MM.1S (cell line): ENCODE data around the gene HNRNPLL.

Experiments used
- DNase-seq: peaks from one replicate; pipeline ENCODE4 v3.0.0-alpha.2; 2015
- H2AFZ ChIP-seq: fragments of 300-600 bp; sonication (generic); 2 replicates; pipeline ENCODE4 v1.6.0; 2016; ENCODE audit warnings: antibody characterized with exemption, low read length
- H3F3A ChIP-seq: fragments of 300-600 bp; sonication (generic); 2 replicates; pipeline ENCODE4 v1.6.1; 2016; ENCODE audit warnings: mild to moderate bottlenecking, antibody characterized with exemption, low read length, moderate library complexity, mixed read lengths; ENCODE audit not compliant: insufficient read depth
- H3K27ac ChIP-seq: fragments of 300-600 bp; sonication (generic); 2 replicates; pipeline ENCODE4 v1.5.1; 2016; ENCODE audit warnings: mild to moderate bottlenecking, low read length
- H3K27me3 ChIP-seq: fragments of 300-600 bp; sonication (generic); replicated peaks from 2 replicates; pipeline ENCODE4 v1.6.0; 2016; ENCODE audit warnings: low read length; ENCODE audit not compliant: insufficient read depth
- H3K36me3 ChIP-seq: fragments of 300-600 bp; sonication (generic); replicated peaks from 2 replicates; pipeline ENCODE4 v1.6.1; 2016; ENCODE audit warnings: mild to moderate bottlenecking, low read length, mixed read lengths; ENCODE audit not compliant: insufficient read depth
- H3K4me1 ChIP-seq: fragments of 300-600 bp; sonication (generic); 2 replicates; pipeline ENCODE4 v1.6.1; 2016; ENCODE audit warnings: low read length, mixed read lengths
- H3K4me2 ChIP-seq: fragments of 300-600 bp; sonication (generic); 2 replicates; pipeline ENCODE4 v1.6.0; 2016; ENCODE audit warnings: low read depth, low read length
- H3K4me3 ChIP-seq: fragments of 300-600 bp; sonication (generic); 2 replicates; pipeline ENCODE4 v1.5.1; 2016; ENCODE audit warnings: low read length, mixed read lengths
- H3K79me2 ChIP-seq: fragments of 300-600 bp; sonication (generic); 2 replicates; pipeline ENCODE4 v1.6.1; 2016; ENCODE audit warnings: mixed run types, low read length, mixed read lengths
- H3K9ac ChIP-seq: fragments of 300-600 bp; sonication (generic); 2 replicates; pipeline ENCODE4 v1.6.1; 2016; ENCODE audit warnings: low read length, mixed read lengths
- H3K9me2 ChIP-seq: fragments of 300-600 bp; sonication (generic); replicated peaks from 2 replicates; pipeline ENCODE4 v1.6.1; 2016; ENCODE audit warnings: mild to moderate bottlenecking, low read length, mixed read lengths; ENCODE audit not compliant: insufficient read depth
- H3K9me3 ChIP-seq: fragments of 300-600 bp; sonication (generic); replicated peaks from 2 replicates; pipeline ENCODE4 v1.6.1; 2016; ENCODE audit warnings: mild to moderate bottlenecking, low read length, mixed read lengths; ENCODE audit not compliant: insufficient read depth
- H4K20me1 ChIP-seq: fragments of 300-600 bp; sonication (generic); 2 replicates; pipeline ENCODE4 v1.6.1; 2016; ENCODE audit warnings: mild to moderate bottlenecking, low read length, moderate library complexity, mixed read lengths; ENCODE audit not compliant: insufficient read depth
- EZH2 ChIP-seq: fragments of 300-600 bp; sonication (generic); optimal IDR thresholded peaks from 2 replicates; pipeline ENCODE3; 2017; ENCODE audit warnings: low read depth, mild to moderate bottlenecking, antibody characterized with exemption, low read length, mixed read lengths
- EZH2phosphoT487 ChIP-seq: fragments of 300-600 bp; sonication (generic); IDR thresholded peaks from 2 replicates; pipeline ENCODE4 v1.6.1; 2018; ENCODE audit warnings: antibody characterized with exemption, low read length
- TF ChIP-seq, protein P1 (sequence below): fragments of 300-600 bp; sonication (generic); IDR thresholded peaks from 2 replicates; pipeline ENCODE4 v1.5.1; 2016; ENCODE audit warnings: antibody characterized with exemption, low read length, mixed read lengths

HNRNPLL gene

DNA sequence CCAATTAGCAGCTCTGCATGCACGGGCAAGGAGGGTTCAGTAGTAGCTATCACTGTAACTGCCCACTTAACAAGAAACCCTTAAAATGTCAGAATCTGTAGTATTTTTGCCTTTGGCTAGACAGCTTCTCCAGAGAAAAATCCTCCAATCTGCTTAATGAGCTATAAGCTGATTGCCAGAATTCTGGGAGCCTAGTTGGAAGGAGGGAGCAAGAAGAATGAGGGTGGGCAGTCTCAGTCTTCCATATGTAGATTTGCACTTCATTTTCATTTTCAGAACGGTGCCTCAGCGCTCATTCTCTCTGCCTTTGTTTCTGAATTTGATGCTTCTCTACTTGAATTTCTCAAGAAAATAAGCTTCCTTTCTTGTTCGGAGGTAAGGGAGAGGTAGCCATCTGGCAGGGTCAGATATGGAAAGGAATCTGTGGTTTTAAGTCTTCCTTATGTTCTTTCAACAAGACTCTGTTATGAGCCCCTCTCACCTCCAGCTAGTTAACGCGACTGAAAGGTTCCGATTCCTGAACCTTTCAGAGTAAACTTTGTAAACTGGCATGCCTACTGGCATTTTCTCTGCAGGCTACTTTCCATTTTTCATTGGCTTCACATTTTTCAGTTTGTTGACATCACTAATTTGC lies 53.5 kb downstream of the HNRNPLL start:
- H3K4me3 ChIP-seq: no peak overlapping the region
- H3K9ac ChIP-seq: no peak overlapping the region
- H3K4me1 ChIP-seq: no peaks in the 10 kb centered on the region
- H3K36me3 ChIP-seq: no peaks in the 10 kb centered on the region
- no peak overlapping the region for H3K4me2 ChIP-seq
- TF ChIP-seq, protein P1, sequence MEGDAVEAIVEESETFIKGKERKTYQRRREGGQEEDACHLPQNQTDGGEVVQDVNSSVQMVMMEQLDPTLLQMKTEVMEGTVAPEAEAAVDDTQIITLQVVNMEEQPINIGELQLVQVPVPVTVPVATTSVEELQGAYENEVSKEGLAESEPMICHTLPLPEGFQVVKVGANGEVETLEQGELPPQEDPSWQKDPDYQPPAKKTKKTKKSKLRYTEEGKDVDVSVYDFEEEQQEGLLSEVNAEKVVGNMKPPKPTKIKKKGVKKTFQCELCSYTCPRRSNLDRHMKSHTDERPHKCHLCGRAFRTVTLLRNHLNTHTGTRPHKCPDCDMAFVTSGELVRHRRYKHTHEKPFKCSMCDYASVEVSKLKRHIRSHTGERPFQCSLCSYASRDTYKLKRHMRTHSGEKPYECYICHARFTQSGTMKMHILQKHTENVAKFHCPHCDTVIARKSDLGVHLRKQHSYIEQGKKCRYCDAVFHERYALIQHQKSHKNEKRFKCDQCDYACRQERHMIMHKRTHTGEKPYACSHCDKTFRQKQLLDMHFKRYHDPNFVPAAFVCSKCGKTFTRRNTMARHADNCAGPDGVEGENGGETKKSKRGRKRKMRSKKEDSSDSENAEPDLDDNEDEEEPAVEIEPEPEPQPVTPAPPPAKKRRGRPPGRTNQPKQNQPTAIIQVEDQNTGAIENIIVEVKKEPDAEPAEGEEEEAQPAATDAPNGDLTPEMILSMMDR: no peak
- no peak for TF ChIP-seq EZH2
- TF ChIP-seq EZH2phosphoT487: no peak
- H4K20me1 ChIP-seq: no peaks in the 10 kb centered on the region
- no peaks in the 10 kb centered on the region for H3F3A ChIP-seq
- DNase-seq: no peak
- H3K27ac ChIP-seq: no peak overlapping the region
- no peaks in the 10 kb centered on the region for H3K27me3 ChIP-seq
- no peaks in the 10 kb centered on the region for H3K9me3 ChIP-seq
- no peaks in the 10 kb centered on the region for H3K79me2 ChIP-seq
- no peak overlapping the region for H2AFZ ChIP-seq
- no peaks in the 10 kb centered on the region for H3K9me2 ChIP-seq

- Histone ChIP-seq H3K4me3 (no peak overlapping the region), H3K9me3 (no peaks in the 10 kb centered on the region), H3K9ac (no peak overlapping the region), H3K4me2 (no peak overlapping the region), H3F3A (no peaks in the 10 kb centered on the region), H3K4me1 (no peaks in the 10 kb centered on the region), H3K27me3 (no peaks in the 10 kb centered on the region), H3K9me2 (no peaks in the 10 kb centered on the region), H3K79me2 (no peaks in the 10 kb centered on the region), H3K36me3 (no peaks in the 10 kb centered on the region), H4K20me1 (no peaks in the 10 kb centered on the region), H2AFZ (no peak overlapping the region), H3K27ac (no peak overlapping the region)
- TF ChIP-seq, protein P1: no peak
- no peak for TF ChIP-seq EZH2
- TF ChIP-seq EZH2phosphoT487: no peak
- no peak for DNase-seq
Measured at GRCh38 chr2:38547791-38548190, 54.9 kb downstream of the HNRNPLL start.

DNA sequence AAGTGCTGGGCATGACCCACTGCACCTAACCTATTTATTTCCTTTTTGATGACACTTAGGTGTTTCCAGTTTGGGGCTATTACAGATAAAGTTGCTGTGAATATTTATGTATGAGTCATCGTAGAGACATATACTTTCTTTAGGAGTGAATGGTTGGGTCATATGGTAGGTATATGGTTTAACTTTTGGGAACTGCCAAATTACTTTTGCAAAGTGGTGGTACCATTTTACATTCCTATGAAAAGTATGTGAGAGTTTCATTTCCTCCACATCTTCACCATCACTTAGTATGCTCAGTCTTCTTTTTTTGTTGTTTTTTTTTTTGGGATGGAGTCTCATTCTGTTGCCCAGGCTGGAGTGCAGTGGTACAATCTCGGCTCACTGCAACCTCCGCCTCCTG lies 56.1 kb downstream of the HNRNPLL start:
- Histone ChIP-seq H3K9ac (no peak overlapping the region), H2AFZ (no peak overlapping the region), H3K9me2 (no peaks in the 10 kb centered on the region), H3K27ac (no peak overlapping the region), H3K9me3 (no peaks in the 10 kb centered on the region), H3K79me2 (no peaks in the 10 kb centered on the region), H3K27me3 (no peaks in the 10 kb centered on the region), H3K4me3 (no peak overlapping the region), H3K36me3 (no peaks in the 10 kb centered on the region), H4K20me1 (no peaks in the 10 kb centered on the region), H3K4me1 (no peaks in the 10 kb centered on the region), H3K4me2 (no peak overlapping the region), H3F3A (no peaks in the 10 kb centered on the region)
- TF ChIP-seq, protein P1: no peak
- no peak for TF ChIP-seq EZH2
- no peak for TF ChIP-seq EZH2phosphoT487
- DNase-seq: no peak
